ENCODE results near the gene FASLG. TPM values are rescaled to one million over a fixed set of nuclear protein-coding genes. Genes with fewer than 3 reads are reported as not detected.

Gene FASLG
- total and polyA plus RNA-seq, 10 of the 15 experiments (the other 5 are each of a cell fraction or from before 2014, with no cell fraction given) = 0.05 to 4.0 (median 0.09) TPM; not detected in 2

GRCh38 chr1:172700556-172700955, 41.7 kb downstream of the FASLG start:
- Histone ChIP-seq H3K27me3 (replicated peaks in 1 of 2; ENCODE audit: control insufficient read depth in 2 of 2, insufficient read depth in 2 of 2, low read length in 1 of 2) (no peaks in the 10 kb centered on the region), H3K4me3 (no peak overlapping the region), H3K9ac (ENCODE audit: control insufficient read depth, insufficient read depth, low read length) (no peak overlapping the region), H3K4me1 (ENCODE audit: control insufficient read depth, insufficient read depth, low read length) (peaks cover 12% of the 10 kb centered on the region), H3K27ac (ENCODE audit: control insufficient read depth, insufficient read depth) (no peak overlapping the region), H3K4me2 (ENCODE audit: control insufficient read depth, insufficient read depth) (no peak overlapping the region), H4K20me1 (ENCODE audit: control insufficient read depth, insufficient read depth) (no peaks in the 10 kb centered on the region), H3K36me3 (ENCODE audit: control insufficient read depth in 2 of 2, insufficient read depth in 2 of 2, low read length in 1 of 2) (no peaks in the 10 kb centered on the region), H3K9me3 (replicated peaks; ENCODE audit: control insufficient read depth, insufficient read depth, low read length) (no peaks in the 10 kb centered on the region), H3K79me2 (ENCODE audit: control insufficient read depth, insufficient read depth, low read length) (no peaks in the 10 kb centered on the region), H2AFZ (ENCODE audit: control insufficient read depth, low read depth, low read length) (no peak overlapping the region)
- intact Hi-C loops (cut with micrococcal nuclease; ENCODE audit: unreplicated experiment) (no loop called here), in situ Hi-C loops (cut with MboI) (no loop called here)
- RAD21 ChIA-PET (ENCODE audit: unreplicated experiment) = no interaction called here
- DNase-seq (ENCODE audit: low read depth, low spot score) = no peak
- BruUV-seq (replicated peaks) = no TSS peak
- 59% methylated on average over 3 of the region's 3 CpGs for WGBS (ENCODE audit: insufficient coverage, insufficient replicate concordance, low lambda C conversion rate, missing lambda C conversion rate)
- no peak for FAIRE-seq
- POLR2A ChIA-PET = no interaction called here
- ATAC-seq = no peak
- SMC1A ChIA-PET (ENCODE audit: uncharacterized antibody, unreplicated experiment) = interaction anchor here (1.3 kb wide), 1 partner anchor 17 kb away, joined by 3 read pairs; no protein-coding TSS in a partner anchor
- CTCF ChIA-PET = interaction anchor here (1.1 to 1.3 kb wide), 2 partner anchors 19 to 24 kb away, joined by 3 to 4 read pairs; no protein-coding TSS in a partner anchor
- TF ChIP-seq BCL11A (IDR thresholded peaks at IDR 0.05; ENCODE audit: low read depth, low read length) = no peak
- TF ChIP-seq BCL3 (IDR thresholded peaks at IDR 0.05; ENCODE audit: borderline replicate concordance, insufficient read depth, low read depth, low read length, poor library complexity, severe bottlenecking) = no peak
- TF ChIP-seq SREBF2 (IDR thresholded peaks at IDR 0.05; ENCODE audit: low read length) = no peak
- no peak for TF ChIP-seq BMI1 (IDR thresholded peaks at IDR 0.05; ENCODE audit: borderline replicate concordance)
- TF ChIP-seq MLLT1 (IDR thresholded peaks at IDR 0.05) = no peak
- no peak for TF ChIP-seq CBFB (IDR thresholded peaks at IDR 0.05; ENCODE audit: low read depth)
- TF ChIP-seq MYC (IDR thresholded peaks at IDR 0.05; ENCODE audit: insufficient read depth, insufficient read length, insufficient replicate concordance, low read length, severe bottlenecking) = no peak
- no peak for TF ChIP-seq BHLHE40 (IDR thresholded peaks at IDR 0.05; ENCODE audit: borderline replicate concordance in 1 of 2, low read depth in 2 of 2, low read length in 1 of 2)
- TF ChIP-seq DPF2 (IDR thresholded peaks at IDR 0.05) = no peak
- TF ChIP-seq MYB (IDR thresholded peaks at IDR 0.05; ENCODE audit: borderline replicate concordance, low read depth, low read length) = no peak
- TF ChIP-seq USF1 (IDR thresholded peaks at IDR 0.05; ENCODE audit: borderline replicate concordance, extremely low read length, insufficient read depth, low read depth, low read length) = no peak
- no peak for TF ChIP-seq TCF3 (IDR thresholded peaks at IDR 0.05; ENCODE audit: borderline replicate concordance, insufficient read depth, low read depth, low read length)
- no peak for TF ChIP-seq CUX1 (IDR thresholded peaks at IDR 0.05; ENCODE audit: insufficient replicate concordance, low read depth, low read length)

Data from GM12878 (cell line).